Activated naive CD4-positive, alpha-beta T cell treated with anti-CD3 and anti-CD28 coated beads, Interleukin-2, amount 50 U/mL, for 16 hours (primary cell): Measurements from ENCODE around the gene STX11.
"Not testable (repeated sequence)": the region's sequence is repeated elsewhere in the genome, so short reads cannot be mapped to it uniquely, and the experiment has no call there.

Experiments
- DNase-seq: peaks from one replicate; pipeline ENCODE4 v3.0.0-alpha.2; 2020

STX11 gene

GRCh38 chr6:144178323-144178722, 28.0 kb downstream of the STX11 start:
- DNase-seq, result no peak

GRCh38 chr6:144179237-144179636, 28.9 kb downstream of the STX11 start:
- DNase-seq, result no peak

GRCh38 chr6:144179828-144180227, 29.5 kb downstream of the STX11 start:
- no peak for DNase-seq

- not testable (repeated sequence) for DNase-seq
Observed at GRCh38 chr6:144180354-144180753, 30.0 kb downstream of the STX11 start.

GRCh38 chr6:144181639-144182038, 31.3 kb downstream of the STX11 start:
- DNase-seq, result no peak

- DNase-seq, result not testable (repeated sequence)
Observed at GRCh38 chr6:144184186-144184585, 33.9 kb downstream of the STX11 start.

GRCh38 chr6:144185133-144185836, 35.0 kb downstream of the STX11 start:
- DNase-seq, result no peak

- DNase-seq, result no peak
Observed at GRCh38 chr6:144186817-144187625, 36.7 kb downstream of the STX11 start.

- no peak for DNase-seq
Observed at GRCh38 chr6:144189351-144189750, 39.0 kb downstream of the STX11 start.

GRCh38 chr6:144190080-144190479, 39.8 kb downstream of the STX11 start:
- DNase-seq, result no peak

GRCh38 chr6:144190593-144190992, 40.3 kb downstream of the STX11 start:
- DNase-seq, result no peak

- DNase-seq, result no peak
Observed at GRCh38 chr6:144193181-144193580, 42.9 kb downstream of the STX11 start.

GRCh38 chr6:144194293-144194810, 44.0 kb downstream of the STX11 start:
- DNase-seq, result no peak

- DNase-seq, result no peak
Observed at GRCh38 chr6:144195671-144196270, 45.5 kb downstream of the STX11 start.

- DNase-seq, result no peak
Observed at GRCh38 chr6:144197919-144198318, 47.6 kb downstream of the STX11 start.

- no peak for DNase-seq
Observed at GRCh38 chr6:144202879-144203468, 52.7 kb downstream of the STX11 start.

GRCh38 chr6:144211160-144211559, 60.8 kb downstream of the STX11 start:
- no peak for DNase-seq

- no peak for DNase-seq
Observed at GRCh38 chr6:144213315-144213714, 63.0 kb downstream of the STX11 start.

- DNase-seq, result no peak
Observed at GRCh38 chr6:144214029-144214428, 63.7 kb downstream of the STX11 start.

GRCh38 chr6:144214622-144215401, 64.5 kb downstream of the STX11 start:
- no peak for DNase-seq

- peak; percentile 16 for DNase-seq
Observed at GRCh38 chr6:144215402-144215931, 65.2 kb downstream of the STX11 start.
